IPS DF 4.7 (cell line): ENCODE data around the gene MAB21L4.

Source experiments
- DNase-seq: peaks from one replicate; pipeline ENCODE4 v3.0.0-alpha.2; 2013; ENCODE audit warnings: low spot score; ENCODE audit errors: extremely low read depth

Gene MAB21L4

DNA sequence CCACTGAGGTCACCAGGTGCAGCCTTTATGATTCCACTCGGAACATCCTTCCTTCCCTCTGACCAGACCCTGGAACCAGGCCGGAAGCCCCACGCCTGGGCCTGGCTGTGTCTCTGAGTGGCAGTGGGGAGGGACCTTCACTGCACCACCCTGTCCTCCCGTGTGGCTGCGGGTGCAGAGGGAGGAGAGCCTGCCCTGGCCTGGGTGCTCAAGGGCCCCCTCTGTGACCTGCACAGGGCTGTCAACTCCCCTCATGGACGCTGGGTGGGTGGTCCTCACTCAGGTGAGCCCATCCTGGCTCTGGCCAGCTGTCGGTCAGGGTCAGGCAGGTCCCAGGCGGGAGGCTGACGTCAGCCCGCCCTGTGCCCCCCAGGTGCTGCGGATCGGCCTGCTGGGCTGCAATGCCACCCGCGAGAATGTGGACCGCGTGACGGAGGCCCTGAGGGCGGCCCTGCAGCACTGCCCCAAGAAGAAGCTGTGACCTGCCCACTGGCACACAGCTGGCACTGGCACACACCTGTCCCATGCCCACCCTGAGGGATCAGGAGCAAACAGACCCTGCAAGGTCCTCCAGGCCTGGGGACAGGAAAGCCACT lies 17.5 kb downstream of the MAB21L4 start:
- DNase-seq, result no peak

GRCh38 chr2:240877460-240878340 lies 18.3 kb downstream of the MAB21L4 start:
- no peak for DNase-seq

- no peak for DNase-seq
Observed at GRCh38 chr2:240876475-240877251, 19.3 kb downstream of the MAB21L4 start.

GRCh38 chr2:240876035-240876474 lies 19.9 kb downstream of the MAB21L4 start:
- DNase-seq, result no peak

- no peak for DNase-seq
Observed at GRCh38 chr2:240875228-240876034, 20.5 kb downstream of the MAB21L4 start.

DNA sequence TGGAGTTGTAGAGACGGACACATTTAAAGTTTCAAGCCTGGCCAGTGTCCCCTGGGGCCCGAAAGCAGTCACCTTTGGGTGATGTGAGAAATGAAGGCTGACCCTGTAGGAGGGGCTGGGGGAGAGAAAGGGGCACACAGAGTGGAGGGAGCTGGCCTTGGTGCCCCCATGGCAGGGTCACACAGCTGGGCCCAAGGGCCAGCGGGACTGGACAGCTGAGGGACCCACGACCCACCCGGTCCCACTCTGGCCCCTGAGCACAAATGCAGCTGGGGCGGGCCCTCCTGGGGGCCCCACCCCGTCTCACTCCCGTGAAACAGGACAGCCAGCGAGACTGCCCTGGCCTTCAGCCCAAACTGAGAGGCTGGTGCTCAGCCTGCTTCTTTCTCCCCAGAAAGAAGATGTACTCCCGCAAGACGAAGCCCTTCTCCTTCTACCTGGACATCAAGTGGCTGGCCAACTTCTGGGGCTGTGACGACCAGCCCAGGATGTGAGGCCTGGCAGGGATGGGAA lies 21.2 kb downstream of the MAB21L4 start:
- no peak for DNase-seq

DNA sequence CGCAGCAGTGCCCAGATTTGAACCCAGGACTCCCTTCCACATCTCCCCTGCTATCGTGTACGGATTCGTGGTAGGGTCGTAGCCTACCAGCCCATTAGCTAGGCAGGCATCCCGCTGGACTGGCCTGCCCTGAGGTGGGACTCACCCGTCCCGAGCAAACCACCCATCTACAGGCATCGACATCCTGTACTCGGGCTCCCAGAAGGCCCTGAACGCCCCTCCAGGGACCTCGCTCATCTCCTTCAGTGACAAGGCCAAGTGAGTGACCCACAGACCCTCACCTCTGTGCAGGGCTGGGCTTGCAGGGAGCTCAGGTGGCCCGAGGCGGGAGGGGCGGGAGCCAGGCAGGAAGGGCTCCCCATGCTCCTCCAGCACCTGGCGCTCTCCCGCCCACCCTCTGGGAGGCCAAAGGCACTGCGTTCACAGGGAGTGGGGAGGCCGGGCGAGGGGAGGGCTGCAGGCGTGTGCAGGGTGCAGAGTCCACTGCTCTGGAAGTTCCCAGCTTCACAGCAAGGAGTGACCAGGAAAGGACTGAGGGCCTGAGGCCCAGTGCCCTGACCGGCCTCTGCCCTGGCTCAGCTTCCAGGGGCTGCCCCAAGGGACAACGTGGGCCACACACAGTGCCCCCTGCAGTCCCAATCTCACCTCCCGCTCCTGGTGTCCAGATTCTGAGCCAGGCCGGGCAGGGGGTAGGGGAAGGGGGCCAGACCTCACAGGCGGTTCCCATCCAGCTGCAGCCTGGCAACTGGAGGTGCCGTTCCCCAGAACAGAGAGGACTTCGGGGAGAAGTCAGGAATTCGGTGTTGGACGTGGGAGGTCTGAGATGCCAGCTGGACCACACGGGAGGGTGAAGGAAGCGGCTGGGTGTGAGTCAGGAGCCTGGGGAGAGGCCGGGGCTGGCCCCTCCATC lies 21.9 kb downstream of the MAB21L4 start:
- DNase-seq, result no peak

- no peak for DNase-seq
Observed at GRCh38 chr2:240873098-240873788, 22.7 kb downstream of the MAB21L4 start.

GRCh38 chr2:240872317-240873097 lies 23.4 kb downstream of the MAB21L4 start:
- no peak for DNase-seq

GRCh38 chr2:240871071-240871958 lies 24.6 kb downstream of the MAB21L4 start:
- no peak for DNase-seq

GRCh38 chr2:240869956-240870875 lies 25.7 kb downstream of the MAB21L4 start:
- DNase-seq, result no peak

- DNase-seq, result no peak
Observed at GRCh38 chr2:240869109-240869955, 26.6 kb downstream of the MAB21L4 start.

GRCh38 chr2:240868286-240869108 lies 27.5 kb downstream of the MAB21L4 start, which contains the start of gene AGXT:
Gene AGXT, plus strand, starts transcription at chr2:240868824. Its CDS starts 42 bp downstream, at chr2:240868866.
- DNase-seq, result no peak

DNA sequence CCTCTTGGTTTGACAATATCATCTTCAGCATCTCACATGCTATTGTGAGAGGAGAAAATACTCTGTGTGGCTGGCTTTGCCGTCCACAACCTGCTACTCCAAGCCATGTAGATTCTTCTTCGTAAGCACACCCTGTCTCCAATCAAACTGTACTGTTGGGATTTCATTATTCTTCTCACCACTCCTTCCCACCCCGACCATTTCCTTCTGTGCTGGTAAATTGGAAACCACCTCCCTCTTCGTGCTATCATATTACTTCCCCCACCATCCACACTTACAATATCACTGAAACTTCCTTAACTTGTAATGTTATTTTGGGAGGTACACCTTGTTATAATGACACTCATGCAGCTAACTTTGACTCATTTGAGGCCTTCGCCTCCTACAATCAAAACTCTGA lies 30.6 kb downstream of the MAB21L4 start:
- DNase-seq, result no peak
